GM19035 (cell line): ENCODE measurements around the gene KIF14.
"Not testable (repeated sequence)": the region's sequence is repeated elsewhere in the genome, so short reads cannot be mapped to it uniquely, and the experiment has no call there.

Source experiments
- ATAC-seq: cut with Tn5 transposase; IDR thresholded peaks from one replicate; pipeline ENCODE4 v1.9.1; 2021; ENCODE audit not compliant: unreplicated experiment

Gene KIF14

GRCh38 chr1:200550367-200550766 lies 70.2 kb downstream of the KIF14 start:
- no peak for ATAC-seq

- no peak for ATAC-seq
Observed at GRCh38 chr1:200547386-200547785, 73.2 kb downstream of the KIF14 start.

- ATAC-seq: no peak
Observed at GRCh38 chr1:200546577-200546976, 74.0 kb downstream of the KIF14 start.

- no peak for ATAC-seq
Observed at GRCh38 chr1:200542162-200542561, 78.4 kb downstream of the KIF14 start.

- ATAC-seq: no peak
Observed at GRCh38 chr1:200540281-200540680, 80.3 kb downstream of the KIF14 start.

GRCh38 chr1:200538179-200538578 lies 82.4 kb downstream of the KIF14 start:
- ATAC-seq: no peak

- no peak for ATAC-seq
Observed at GRCh38 chr1:200535605-200536004, 84.9 kb downstream of the KIF14 start.

- no peak for ATAC-seq
Observed at GRCh38 chr1:200530623-200531261, 89.8 kb downstream of the KIF14 start.

- no peak for ATAC-seq
Observed at GRCh38 chr1:200528858-200529606, 91.5 kb downstream of the KIF14 start.

- ATAC-seq: no peak
Observed at GRCh38 chr1:200527670-200528069, 92.9 kb downstream of the KIF14 start.

GRCh38 chr1:200526709-200527612 lies 93.6 kb downstream of the KIF14 start:
- no peak for ATAC-seq

- ATAC-seq: no peak
Observed at GRCh38 chr1:200525090-200525987, 95.2 kb downstream of the KIF14 start.

- not testable (repeated sequence) for ATAC-seq
Observed at GRCh38 chr1:200524551-200524950, 96.0 kb downstream of the KIF14 start.

- ATAC-seq: no peak
Observed at GRCh38 chr1:200524092-200524491, 96.5 kb downstream of the KIF14 start.

GRCh38 chr1:200520735-200521134 lies 99.8 kb downstream of the KIF14 start:
- no peak for ATAC-seq

GRCh38 chr1:200518524-200518923 lies 102.0 kb downstream of the KIF14 start:
- no peak for ATAC-seq

- no peak for ATAC-seq
Observed at GRCh38 chr1:200512191-200512590, 108.4 kb downstream of the KIF14 start.

- ATAC-seq: peak; percentile 80
Observed at GRCh38 chr1:200510228-200510623, 110.3 kb downstream of the KIF14 start.

GRCh38 chr1:200506471-200506870 lies 114.1 kb downstream of the KIF14 start:
- no peak for ATAC-seq

GRCh38 chr1:200505257-200505656 lies 115.3 kb downstream of the KIF14 start:
- ATAC-seq: no peak
